PFSK-1 (cell line): Measurements from ENCODE around the gene EDRF1.

Source experiments
- FOXP2 ChIP-seq: optimal IDR thresholded peaks from 2 replicates; pipeline ENCODE3; 2011; ENCODE audit warnings: borderline replicate concordance, control low read depth, inconsistent platforms; ENCODE audit not compliant: insufficient read depth; ENCODE audit errors: extremely low read length, extremely low read depth
- POLR2AphosphoS5 ChIP-seq: IDR thresholded peaks from 2 replicates; pipeline ENCODE4 v1.6.1; 2012; ENCODE audit warnings: low read depth, mild to moderate bottlenecking, control low read depth, low read length, moderate library complexity
- REST ChIP-seq, 2 experiments: IDR thresholded peaks; 2 replicates each; pipeline versions ENCODE4 v1.6.1 to v1.8.0; 2011 to 2012; ENCODE audit warnings: low read depth in 2 of 2, low read length in 2 of 2, control low read depth in 1 of 2, inconsistent platforms in 1 of 2, mild to moderate bottlenecking in 1 of 2, moderate library complexity in 1 of 2; ENCODE audit not compliant: insufficient read depth in 1 of 2
- SIN3A ChIP-seq: IDR thresholded peaks from 2 replicates; pipeline ENCODE4 v1.6.1; 2012; ENCODE audit warnings: mild to moderate bottlenecking, low read length, moderate library complexity, borderline replicate concordance; ENCODE audit not compliant: insufficient read depth
- TAF1 ChIP-seq: IDR thresholded peaks from 2 replicates; pipeline ENCODE4 v1.6.1; 2012; ENCODE audit warnings: low read length, control low read depth, borderline replicate concordance; ENCODE audit not compliant: insufficient read depth

EDRF1 gene

GRCh38 chr10:125769175-125769574, 49.7 kb downstream of the EDRF1 start:
- no peak for TF ChIP-seq SIN3A
- TF ChIP-seq POLR2AphosphoS5: no peak
- TF ChIP-seq REST (IDR thresholded peaks at IDR 0.05; ENCODE audit: insufficient read depth in 1 of 2, low read depth in 2 of 2, low read length in 2 of 2): no peak
- TF ChIP-seq FOXP2: no peak
- no peak for TF ChIP-seq TAF1

- TF ChIP-seq SIN3A (no peak), POLR2AphosphoS5 (no peak), FOXP2 (no peak), REST (IDR thresholded peaks at IDR 0.05; ENCODE audit: insufficient read depth in 1 of 2, low read depth in 2 of 2, low read length in 2 of 2) (no peak), TAF1 (no peak)
Measured at GRCh38 chr10:125770844-125771243, 51.3 kb downstream of the EDRF1 start.

- TF ChIP-seq SIN3A: no peak
- no peak for TF ChIP-seq POLR2AphosphoS5
- no peak for TF ChIP-seq FOXP2
- TF ChIP-seq TAF1: no peak
- no peak for TF ChIP-seq REST (IDR thresholded peaks at IDR 0.05; ENCODE audit: insufficient read depth in 1 of 2, low read depth in 2 of 2, low read length in 2 of 2)
Measured at GRCh38 chr10:125772112-125772863, 52.8 kb downstream of the EDRF1 start.

GRCh38 chr10:125772864-125773180, 53.3 kb downstream of the EDRF1 start:
- TF ChIP-seq TAF1: no peak
- TF ChIP-seq FOXP2: no peak
- no peak for TF ChIP-seq SIN3A
- TF ChIP-seq REST (IDR thresholded peaks at IDR 0.05; ENCODE audit: insufficient read depth in 1 of 2, low read depth in 2 of 2, low read length in 2 of 2): no peak
- no peak for TF ChIP-seq POLR2AphosphoS5
